Globus pallidus (tissue), 1 donor: ENCODE measurements around the gene FCER1A.
"Not testable (repeated sequence)": the region's sequence is repeated elsewhere in the genome, so short reads cannot be mapped to it uniquely, and the experiment has no call there.

Experiments used
- DNase-seq: peaks from one replicate; pipeline ENCODE4 v3.0.0-alpha.2; 2015; ENCODE audit warnings: low spot score

Gene FCER1A

GRCh38 chr1:159302095-159302494, at the start of gene FCER1A:
FCER1A (plus strand) TSS chr1:159302336; CDS start chr1:159302365, 29 bp downstream.
- DNase-seq: no peak

GRCh38 chr1:159261311-159261710, 40.8 kb upstream of the FCER1A start:
- DNase-seq: no peak

- no peak for DNase-seq
Measured at GRCh38 chr1:159261721-159262494, 40.2 kb upstream of the FCER1A start.

- DNase-seq: no peak
Measured at GRCh38 chr1:159266832-159267231, 35.3 kb upstream of the FCER1A start.

GRCh38 chr1:159274631-159275030, 27.5 kb upstream of the FCER1A start:
- DNase-seq: no peak

- no peak for DNase-seq
Measured at GRCh38 chr1:159275891-159276290, 26.2 kb upstream of the FCER1A start.

GRCh38 chr1:159279773-159280172, 22.4 kb upstream of the FCER1A start:
- no peak for DNase-seq

GRCh38 chr1:159282118-159282517, 20.0 kb upstream of the FCER1A start:
- DNase-seq: no peak

GRCh38 chr1:159289060-159289459, 13.1 kb upstream of the FCER1A start:
- DNase-seq: no peak

- DNase-seq: no peak
Measured at GRCh38 chr1:159291424-159291823, 10.7 kb upstream of the FCER1A start.

- no peak for DNase-seq
Measured at GRCh38 chr1:159296706-159297375, 5.3 kb upstream of the FCER1A start.

GRCh38 chr1:159300146-159300545, 2.0 kb upstream of the FCER1A start:
- DNase-seq: no peak

GRCh38 chr1:159307346-159308020, 5.3 kb downstream of the FCER1A start:
- DNase-seq: no peak

GRCh38 chr1:159311679-159312078, 9.5 kb downstream of the FCER1A start:
- DNase-seq: no peak

GRCh38 chr1:159315381-159315780, 13.2 kb downstream of the FCER1A start:
- no peak for DNase-seq

GRCh38 chr1:159318784-159319551, 16.8 kb downstream of the FCER1A start:
- no peak for DNase-seq

- no peak for DNase-seq
Measured at GRCh38 chr1:159334797-159335196, 32.7 kb downstream of the FCER1A start.

GRCh38 chr1:159338018-159338417, 35.9 kb downstream of the FCER1A start:
- DNase-seq: no peak

GRCh38 chr1:159339536-159339935, 37.4 kb downstream of the FCER1A start:
- DNase-seq: no peak

GRCh38 chr1:159341736-159342135, 39.6 kb downstream of the FCER1A start:
- DNase-seq: no peak

GRCh38 chr1:159342761-159343425, 40.8 kb downstream of the FCER1A start:
- no peak for DNase-seq

GRCh38 chr1:159349374-159349773, 47.2 kb downstream of the FCER1A start:
- not testable (repeated sequence) for DNase-seq
